Stimulated activated CD4-positive, alpha-beta T cell treated with anti-CD3 and anti-CD28 coated beads, Interleukin-15, amount 100 ng/mL, for 1 hour (primary cell): Measurements from ENCODE around the gene APOL4.
"Not testable (repeated sequence)": the region's sequence is repeated elsewhere in the genome, so short reads cannot be mapped to it uniquely, and the experiment has no call there.

ENCODE experiments used
- DNase-seq, 2 donors: peaks; one replicate each; pipeline ENCODE4 v3.0.0-alpha.2; 2020; ENCODE audit warnings: low read depth in 1 of 2, low spot score in 1 of 2

APOL4 gene

GRCh38 chr22:36156119-36156514 lies 45.5 kb downstream of the APOL4 start:
- DNase-seq = no peak

GRCh38 chr22:36155702-36156101 lies 45.9 kb downstream of the APOL4 start:
- DNase-seq = no peak

- no peak for DNase-seq
Measured at GRCh38 chr22:36154423-36154945, 47.1 kb downstream of the APOL4 start.

- DNase-seq = no peak
Measured at GRCh38 chr22:36153501-36154422, 47.8 kb downstream of the APOL4 start.

- DNase-seq = not testable (repeated sequence)
Measured at GRCh38 chr22:36152821-36153220, 48.8 kb downstream of the APOL4 start.

GRCh38 chr22:36152088-36152487 lies 49.5 kb downstream of the APOL4 start:
- DNase-seq = no peak

GRCh38 chr22:36151006-36151595 lies 50.5 kb downstream of the APOL4 start:
- no peak for DNase-seq

- no peak for DNase-seq
Measured at GRCh38 chr22:36149441-36149840, 52.2 kb downstream of the APOL4 start.

- no peak for DNase-seq
Measured at GRCh38 chr22:36148411-36148810, 53.2 kb downstream of the APOL4 start.

- DNase-seq = no peak
Measured at GRCh38 chr22:36147196-36147791, 54.3 kb downstream of the APOL4 start.

- DNase-seq = no peak
Measured at GRCh38 chr22:36145881-36146280, 55.7 kb downstream of the APOL4 start.

GRCh38 chr22:36144886-36145541 lies 56.6 kb downstream of the APOL4 start:
- no peak for DNase-seq

GRCh38 chr22:36143956-36144355 lies 57.7 kb downstream of the APOL4 start:
- no peak for DNase-seq

GRCh38 chr22:36143066-36143815 lies 58.4 kb downstream of the APOL4 start:
- no peak for DNase-seq

GRCh38 chr22:36141481-36141880 lies 60.1 kb downstream of the APOL4 start:
- DNase-seq = no peak
